GM19395 (cell line): ENCODE results near the gene KDM7A.

Experiments
- ATAC-seq: cut with Tn5 transposase; IDR thresholded peaks from one replicate; pipeline ENCODE4 v1.9.1; 2021; ENCODE audit warnings: mild to moderate bottlenecking, moderate library complexity; ENCODE audit not compliant: unreplicated experiment

The KDM7A gene

DNA sequence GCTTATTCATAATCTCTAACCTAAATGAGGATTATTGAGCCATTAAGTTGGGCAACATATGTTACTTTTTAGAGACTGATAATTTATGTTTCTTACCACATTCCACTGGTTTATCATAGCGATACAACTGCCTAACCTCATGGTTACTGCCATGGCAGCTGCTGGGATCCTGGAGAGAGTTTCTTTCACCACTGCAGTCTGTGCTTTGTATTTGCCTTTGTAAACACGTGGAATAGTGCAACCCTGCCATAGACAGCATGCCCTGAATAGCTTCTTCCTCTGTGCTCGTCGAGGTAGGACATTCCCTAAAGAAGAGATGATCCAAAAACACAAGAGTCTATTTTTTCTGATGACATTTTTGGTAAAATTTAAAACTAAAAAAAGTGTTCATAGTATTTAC lies 80.3 kb downstream of the KDM7A start:
- ATAC-seq, result no peak

DNA sequence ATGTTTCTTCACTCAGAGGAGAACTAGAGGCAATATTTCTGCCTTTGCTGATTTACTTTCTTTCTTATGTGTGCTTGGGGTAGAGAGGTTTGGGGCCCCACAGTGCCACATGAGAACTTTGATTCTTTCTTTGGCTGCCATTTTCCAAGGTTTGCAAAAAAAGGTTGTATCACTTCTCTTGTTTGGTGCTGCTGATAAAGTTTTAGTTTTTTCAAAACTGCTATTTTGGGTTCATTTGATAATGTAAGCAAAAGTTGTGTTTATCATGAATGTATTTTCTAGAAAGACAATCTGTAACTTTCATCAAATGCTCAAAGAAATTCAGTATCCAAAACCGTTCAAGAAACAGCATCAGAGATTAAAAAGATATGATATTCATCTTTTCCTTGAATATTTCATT lies 83.4 kb downstream of the KDM7A start:
- ATAC-seq, result no peak

DNA sequence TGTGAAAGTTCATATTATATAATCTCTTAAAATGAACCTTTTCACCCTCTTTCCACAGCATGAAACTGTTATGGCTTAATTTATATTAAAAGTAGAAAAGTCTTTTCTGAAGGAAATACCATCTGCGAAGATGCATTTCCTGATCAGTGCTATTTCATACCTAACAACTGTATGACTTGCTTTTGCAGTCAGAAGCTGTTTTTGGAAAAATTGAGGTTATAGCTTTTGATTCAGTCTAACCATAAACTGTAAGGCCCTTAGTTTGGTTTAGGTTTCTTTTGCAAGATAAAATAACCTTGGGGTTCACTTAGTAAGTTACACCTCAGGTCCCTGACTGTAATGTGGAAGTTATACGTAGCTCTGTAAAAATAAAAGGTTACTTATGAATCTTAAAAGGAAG lies 91.3 kb downstream of the KDM7A start:
- ATAC-seq, result no peak

DNA sequence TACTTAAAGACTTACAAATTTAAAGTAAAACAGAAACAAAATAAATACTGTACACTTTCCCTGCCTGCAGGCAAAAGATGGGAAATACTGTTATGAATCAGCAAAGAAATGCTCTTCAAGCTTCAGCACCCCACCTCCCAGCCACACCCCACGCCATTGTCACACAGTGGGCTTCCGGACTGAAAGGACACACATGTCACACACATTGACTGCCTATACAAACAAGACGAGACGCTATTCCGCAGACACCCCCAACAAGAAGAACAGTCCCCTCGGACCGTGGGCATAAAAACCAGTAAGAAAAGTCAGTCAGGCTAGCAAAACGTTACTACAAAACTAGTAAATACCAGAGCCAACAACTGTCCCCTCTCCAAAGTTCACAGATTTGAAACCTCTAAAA lies 91.8 kb downstream of the KDM7A start:
- ATAC-seq, result peak; percentile 98

DNA sequence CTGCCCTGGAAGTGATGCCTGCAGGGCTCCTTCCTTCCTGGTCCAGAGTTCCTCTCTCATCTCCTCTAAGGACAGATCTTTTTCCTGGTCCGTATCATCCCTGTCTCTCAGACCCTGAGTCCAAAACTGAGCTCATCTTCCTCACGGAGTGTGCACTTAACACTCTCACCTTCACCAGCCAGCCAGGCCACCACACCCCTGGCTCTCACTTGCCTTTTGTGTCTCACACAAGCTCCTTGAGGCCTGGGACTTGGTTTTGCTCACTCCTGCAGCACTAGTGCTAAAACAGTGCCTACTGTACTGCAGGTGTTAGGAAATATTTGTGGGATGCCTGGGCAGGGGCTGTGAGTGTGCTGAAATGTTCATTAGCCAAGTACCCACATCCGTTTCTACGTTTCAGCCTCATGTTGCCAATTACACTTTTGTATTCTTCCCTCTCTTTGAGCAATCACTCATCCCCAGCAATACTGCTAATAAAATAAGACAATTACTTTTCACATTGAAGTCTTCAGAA lies 92.6 kb downstream of the KDM7A start:
- ATAC-seq, result no peak

DNA sequence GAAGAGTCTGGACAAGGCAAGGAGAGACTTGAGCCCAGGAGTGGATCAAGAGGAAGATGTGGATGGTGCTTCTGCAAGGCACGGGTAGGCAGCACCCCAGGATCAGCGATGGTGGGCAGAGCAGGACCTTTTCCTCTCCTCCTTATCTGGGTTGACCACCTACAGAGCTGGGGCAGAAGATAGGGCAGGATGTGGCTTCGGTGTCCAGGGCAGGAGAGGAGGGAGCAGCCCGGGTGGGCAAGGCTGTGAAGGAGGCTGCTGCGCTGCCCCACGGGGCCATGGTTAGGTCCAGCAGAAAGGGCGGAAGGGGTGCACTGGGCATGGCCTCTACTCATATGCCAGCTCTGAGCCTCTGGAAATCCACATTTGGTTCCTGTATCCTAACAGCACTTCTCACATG lies 94.0 kb downstream of the KDM7A start:
- ATAC-seq, result no peak

DNA sequence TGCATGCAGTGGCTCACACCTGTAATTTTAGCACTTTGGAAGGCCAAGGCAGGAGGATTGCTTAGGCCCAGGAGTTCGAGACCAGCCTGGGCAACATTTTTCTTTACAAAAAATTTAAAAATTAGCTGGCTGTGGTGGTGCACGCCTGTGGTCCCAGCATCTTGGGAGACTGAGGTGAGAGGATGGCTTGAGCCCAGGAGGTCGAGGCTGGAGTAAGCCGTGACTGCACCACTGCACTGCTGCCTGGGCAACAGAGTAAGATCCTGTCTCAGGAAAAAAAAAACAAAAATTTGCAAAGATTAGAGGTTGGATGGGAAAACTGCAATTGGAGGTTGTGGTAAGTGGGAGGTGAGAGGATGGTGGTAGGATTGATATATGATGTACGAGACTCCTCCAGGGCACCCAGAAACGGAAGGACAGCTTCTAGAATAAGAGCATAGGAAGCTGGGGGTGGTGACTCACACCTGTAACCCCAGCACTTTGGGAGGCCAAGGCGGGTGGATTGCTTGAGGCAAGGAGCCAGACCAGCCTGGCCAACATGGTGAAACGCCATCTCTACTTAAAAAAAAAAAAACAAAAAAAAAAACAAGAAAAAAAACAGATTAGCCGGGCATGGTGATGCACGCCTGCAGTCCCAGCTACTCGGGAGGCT lies 94.9 kb downstream of the KDM7A start:
- ATAC-seq, result no peak

DNA sequence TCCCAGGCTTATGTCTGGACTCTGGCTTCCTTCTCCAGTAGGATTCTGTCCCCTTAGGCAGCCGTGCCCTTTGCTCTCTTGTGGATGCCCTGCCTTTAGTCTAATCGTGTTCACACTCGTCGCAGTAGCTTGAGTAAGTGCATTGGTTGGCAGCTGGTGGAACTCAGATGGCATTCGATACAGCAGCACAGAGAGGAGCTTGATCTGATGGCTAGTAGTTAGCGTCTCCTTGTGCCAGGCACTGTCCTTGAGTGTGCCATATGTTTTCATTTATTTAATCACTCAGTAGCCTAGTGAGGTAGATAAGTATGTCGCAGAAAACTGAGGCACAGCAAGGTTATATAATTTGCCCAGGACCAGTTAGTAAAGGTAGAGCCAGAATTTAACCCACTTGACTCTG lies 95.9 kb downstream of the KDM7A start:
- no peak for ATAC-seq

DNA sequence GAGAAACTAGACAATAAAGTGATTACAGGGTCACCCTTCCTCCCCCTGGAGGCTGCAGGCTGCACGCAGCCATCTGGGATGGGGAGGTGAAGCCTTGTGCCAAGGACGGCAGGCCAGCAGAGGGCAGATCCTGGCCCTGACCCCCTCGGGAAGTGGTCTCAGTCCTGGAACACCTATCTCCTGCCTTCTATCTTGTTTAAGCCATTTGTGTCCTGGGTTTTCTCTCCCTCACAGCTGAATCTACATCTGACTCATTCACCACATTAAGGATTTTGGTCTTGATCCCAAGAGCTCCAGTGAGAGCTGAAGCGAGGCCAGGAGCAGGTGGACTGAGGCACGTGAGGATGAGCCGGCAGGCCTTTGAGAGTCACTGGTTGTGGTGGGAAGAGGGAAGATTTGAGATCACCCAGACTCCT lies 97.7 kb downstream of the KDM7A start:
- no peak for ATAC-seq

DNA sequence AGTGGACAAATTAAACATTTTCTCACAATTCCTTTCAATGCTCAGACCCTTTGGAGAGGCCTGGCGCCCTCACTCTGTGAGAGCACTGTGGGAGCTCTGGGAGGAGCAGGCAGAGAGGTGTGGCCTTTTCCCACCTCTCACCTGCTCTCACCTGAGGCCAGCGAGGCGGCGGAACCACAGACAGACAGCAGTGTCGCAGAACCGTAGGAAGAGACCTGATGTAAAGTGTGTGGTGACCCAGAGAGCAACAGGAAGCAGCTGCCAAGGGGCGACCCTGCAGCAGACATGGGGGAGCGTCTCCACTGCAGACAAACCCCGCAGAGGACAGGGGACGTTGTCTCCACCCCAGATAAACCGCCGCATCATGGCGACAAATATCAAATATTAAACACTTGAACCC lies 98.4 kb downstream of the KDM7A start:
- no peak for ATAC-seq

DNA sequence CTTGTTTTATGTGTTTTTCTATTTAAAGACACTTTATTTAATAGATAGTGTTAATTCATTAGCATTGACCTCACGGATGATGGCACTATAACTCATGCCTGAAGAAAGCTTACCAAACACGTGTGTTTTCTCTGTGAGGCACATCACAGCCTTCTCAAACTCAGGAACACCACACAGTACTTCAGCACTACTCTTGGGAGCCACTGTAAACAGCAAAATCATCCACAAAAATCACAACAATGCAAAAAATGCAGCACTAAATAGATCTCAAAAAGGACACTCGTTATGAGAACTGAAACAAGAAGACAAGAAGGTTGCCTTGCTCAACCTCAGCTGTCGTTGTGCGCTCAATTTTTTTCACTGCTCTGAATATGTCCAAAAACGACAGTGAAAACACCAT lies 102.0 kb downstream of the KDM7A start:
- no peak for ATAC-seq

DNA sequence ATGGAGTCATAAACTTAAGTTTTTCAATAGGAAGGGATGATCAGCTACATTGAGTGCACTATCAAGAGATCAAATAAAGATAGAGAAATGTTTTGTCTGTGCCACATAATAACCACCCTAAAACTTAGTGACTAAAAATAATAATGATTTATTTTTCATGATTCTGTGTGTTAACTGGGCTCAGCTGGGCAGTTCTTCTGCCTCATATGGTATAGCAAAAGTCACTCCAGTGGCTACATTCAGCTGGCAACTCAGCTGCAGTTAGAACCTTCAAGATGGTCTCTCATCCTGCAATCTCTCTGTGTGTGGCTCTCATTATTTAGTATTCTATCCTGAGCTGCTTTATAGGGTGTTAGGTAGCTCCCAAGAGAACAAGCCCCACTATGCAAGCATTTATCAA lies 106.2 kb downstream of the KDM7A start:
- no peak for ATAC-seq

DNA sequence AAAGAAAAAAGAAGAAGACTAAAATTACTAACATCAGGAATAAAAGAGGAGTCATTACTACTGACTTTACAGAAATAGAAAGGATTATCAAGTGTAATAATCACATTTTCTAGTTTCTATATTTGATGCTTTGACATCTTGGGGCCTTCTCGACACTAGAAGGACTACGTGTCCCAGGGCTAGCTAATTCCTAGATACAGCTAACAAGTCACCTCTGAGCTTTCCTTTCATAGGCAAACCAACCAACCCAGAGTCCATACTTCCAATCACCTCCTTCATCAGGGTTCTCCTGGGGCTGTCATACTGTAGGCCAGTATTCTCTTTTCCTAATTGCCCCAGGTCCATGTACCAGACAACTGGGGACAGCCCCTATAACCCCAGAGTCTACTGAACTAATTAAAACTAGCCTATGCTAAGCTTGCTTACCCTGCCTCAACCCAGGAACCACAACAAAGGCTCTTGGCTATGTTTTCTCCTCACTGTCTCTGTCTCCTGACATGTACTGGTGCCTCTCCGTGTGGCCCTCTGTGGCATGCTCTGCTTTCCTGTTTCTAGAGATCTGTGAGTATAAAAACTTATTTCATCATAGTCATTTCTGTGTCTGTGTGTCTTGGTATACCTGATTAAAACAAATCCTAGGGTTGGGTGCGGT lies 107.4 kb downstream of the KDM7A start:
- no peak for ATAC-seq

DNA sequence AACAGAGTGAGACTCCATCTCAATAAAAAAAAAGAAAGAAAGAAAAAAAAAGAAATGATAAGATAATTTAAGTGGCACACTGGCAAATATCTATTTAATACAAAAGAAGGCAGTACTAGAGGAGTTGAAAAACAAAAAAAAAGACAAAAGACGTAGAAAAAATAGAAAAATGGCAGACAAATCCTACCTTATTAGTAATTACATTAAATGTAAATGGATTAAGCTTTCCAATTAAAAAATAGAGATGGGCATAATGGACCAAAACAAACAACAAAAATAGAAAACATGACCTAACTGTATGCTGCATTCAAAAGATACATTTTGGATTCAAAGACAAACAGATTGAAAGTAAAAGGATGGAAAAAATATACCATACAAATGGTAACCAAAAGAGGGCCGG lies 108.8 kb downstream of the KDM7A start:
- no peak for ATAC-seq

DNA sequence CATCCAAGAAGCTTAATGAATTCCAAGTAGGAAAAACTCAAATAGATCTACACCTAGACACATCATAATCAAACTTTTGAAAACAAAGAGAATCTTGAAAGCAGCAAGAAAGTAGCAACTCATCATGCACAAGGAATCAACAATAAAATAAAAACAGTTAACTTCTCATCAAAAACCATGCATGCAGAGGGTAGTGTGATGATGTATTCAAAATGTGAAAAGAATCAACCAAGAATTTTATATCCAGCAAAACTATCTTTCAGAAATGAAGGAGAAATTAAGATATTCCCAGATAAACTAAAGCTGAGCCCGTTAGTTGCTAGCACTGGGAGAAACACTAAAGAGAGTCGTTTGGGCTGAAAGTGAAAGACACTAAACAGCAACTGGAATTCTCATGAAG lies 109.7 kb downstream of the KDM7A start:
- ATAC-seq, result no peak

DNA sequence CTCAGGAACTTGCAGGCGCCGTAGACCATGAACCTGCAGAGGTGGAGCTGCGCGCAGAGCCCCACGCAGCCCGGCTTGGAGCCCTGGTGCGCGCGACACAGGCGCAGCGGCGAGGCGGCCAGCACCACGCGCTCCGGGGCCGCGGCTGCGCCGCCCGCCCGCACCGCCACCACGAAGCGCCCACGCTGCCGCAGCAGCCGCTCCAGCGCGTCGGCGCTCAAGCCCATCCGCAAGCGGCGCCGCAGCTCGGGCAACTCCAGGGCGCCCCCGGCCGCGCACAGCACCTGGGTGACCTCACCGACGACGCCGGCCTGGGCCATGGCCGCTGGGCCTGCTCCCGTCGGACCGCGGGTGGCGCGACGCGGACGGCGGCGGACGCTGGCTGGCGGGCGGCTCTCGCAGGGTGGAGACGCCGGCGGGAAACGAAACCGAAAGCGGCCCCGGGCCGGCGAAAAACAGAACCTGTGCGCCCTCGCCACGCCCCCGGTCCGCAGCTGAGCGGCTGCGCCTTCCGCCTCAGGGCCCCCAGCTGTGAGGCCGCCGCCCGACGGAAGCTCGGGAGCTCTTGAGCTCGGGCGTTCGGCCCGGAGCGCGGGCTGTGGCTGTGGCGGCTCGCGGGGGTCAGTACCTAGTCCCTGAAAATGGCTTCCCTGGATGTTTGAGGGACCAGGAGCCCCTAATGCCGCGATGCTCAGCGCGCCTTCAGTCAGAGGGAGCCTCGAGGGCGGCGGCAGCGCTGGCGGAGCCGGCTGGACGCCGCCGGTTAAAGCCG lies 114.1 kb downstream of the KDM7A start, which contains the start of gene PARP12:
Gene PARP12 (minus strand): TSS at position 424 of the 772 bp plus-strand sequence. CDS start 104 bp downstream, at position 320.
- peak; percentile 92 for ATAC-seq

DNA sequence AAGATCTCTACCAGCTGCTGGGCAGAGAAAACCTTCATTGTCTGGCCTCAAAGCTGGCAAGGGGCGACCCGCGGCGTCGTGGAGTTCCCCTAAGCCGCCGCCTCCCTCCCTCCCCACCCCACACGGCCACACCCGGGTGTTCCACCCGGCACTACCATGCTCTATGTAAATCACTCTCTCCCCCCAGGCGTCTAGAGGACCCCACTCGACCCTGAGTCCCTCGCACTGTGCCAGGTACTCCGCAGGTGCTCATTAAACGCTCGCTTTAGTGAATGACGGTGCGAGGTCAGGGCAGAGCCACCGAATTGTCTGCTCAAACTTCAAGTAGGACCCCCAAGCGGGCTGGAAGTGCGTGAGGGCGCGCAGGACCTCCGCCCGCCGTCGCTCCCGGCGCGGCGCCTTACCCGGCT lies 114.7 kb downstream of the KDM7A start:
- ATAC-seq, result peak; percentile 43

DNA sequence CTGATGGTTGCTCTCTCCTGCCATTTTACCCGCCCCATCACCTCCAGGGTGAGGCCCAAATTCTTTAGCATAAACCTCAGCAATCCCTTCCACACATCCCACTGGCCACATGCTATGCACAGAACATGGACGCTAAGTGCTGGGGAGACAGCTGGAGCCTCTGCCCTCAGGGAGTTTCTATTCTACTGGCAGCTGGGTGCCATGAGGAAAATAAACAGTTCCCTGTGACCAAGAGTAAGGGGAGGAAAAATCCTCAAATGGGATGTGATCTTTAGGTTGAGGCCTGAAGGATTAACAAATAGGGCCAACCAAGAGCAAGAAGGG lies 115.2 kb downstream of the KDM7A start:
- no peak for ATAC-seq

DNA sequence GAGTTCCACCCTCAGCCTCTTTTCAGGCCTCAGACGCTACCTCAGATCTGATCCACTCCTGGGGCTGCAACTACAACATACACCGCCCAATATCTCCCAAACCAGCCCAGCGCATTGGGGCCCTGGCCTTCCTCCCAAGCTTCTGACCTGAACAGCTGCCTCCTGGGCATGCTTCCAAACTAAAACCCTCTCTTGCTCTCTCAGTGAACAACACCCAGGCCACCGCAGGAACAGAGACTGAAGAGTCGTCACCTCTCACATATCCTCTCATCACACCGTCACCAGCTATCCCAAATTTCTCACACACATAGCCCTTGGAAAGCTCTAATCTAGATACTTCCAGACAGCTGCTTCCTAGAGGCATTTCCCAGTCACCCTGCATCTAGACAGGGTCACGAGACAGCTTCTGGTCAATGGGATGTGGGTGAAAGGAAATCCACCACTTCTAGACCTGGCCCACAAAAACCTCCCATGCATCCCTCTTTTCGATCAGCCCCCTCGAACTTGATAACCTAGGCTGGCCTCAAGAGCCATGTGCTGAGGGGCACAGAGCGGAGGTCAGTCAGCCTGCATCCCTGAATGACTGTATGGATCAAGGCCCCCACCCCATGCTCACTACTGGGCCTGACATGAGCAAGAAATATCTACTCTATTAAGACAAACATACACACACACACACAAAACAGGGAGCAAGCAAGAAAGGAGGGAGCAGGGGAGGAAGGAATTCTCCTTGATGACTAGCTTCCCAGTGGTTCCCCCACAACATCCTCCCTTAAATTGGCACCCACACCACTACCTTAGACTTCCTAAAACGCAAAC lies 115.8 kb downstream of the KDM7A start:
- ATAC-seq, result no peak

DNA sequence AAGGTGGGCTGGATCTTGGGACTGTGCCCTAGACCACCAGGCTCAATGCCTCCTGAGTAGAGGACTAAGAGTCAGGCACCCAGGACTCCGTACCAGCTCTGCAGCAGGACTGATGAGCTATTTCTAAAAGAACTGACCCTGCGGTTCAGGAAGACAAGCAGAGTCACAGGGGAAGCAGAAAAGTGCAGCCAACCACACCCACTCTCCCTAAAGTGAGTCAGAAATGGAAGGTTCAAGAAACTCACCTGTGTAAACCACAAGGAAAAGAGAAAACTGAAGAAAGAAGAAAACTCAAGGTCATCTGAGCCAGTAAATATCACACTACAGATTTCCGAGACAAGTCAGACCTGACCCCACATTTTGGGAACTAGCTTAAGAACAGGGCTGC lies 116.5 kb downstream of the KDM7A start:
- no peak for ATAC-seq
